Mammary epithelial cell (primary cell): Measurements from ENCODE around the gene KCP.

Source experiments
- CTCF ChIP-seq, 2 donors: IDR thresholded peaks in 1 of 2; conservative IDR thresholded peaks in 1 of 2; 2 replicates each; pipeline ENCODE4 v1.5.1; 2011 to 2012; ENCODE audit warnings: inconsistent platforms in 2 of 2, low read length in 2 of 2, mild to moderate bottlenecking in 2 of 2, control low read depth in 1 of 2, low read depth in 1 of 2; ENCODE audit not compliant: insufficient read depth in 1 of 2; ENCODE audit errors: extremely low read depth in 1 of 2
- EZH2 ChIP-seq: IDR thresholded peaks from 2 replicates; pipeline ENCODE4 v1.6.1; 2012; ENCODE audit warnings: low read length, inconsistent platforms, borderline replicate concordance

GRCh38 chr7:128908750-128909624, 1.5 kb downstream of the KCP start:
- no peak for TF ChIP-seq CTCF (conservative IDR thresholded peaks at IDR 0.05 in 1 of 2, IDR thresholded peaks at IDR 0.05 in 1 of 2; ENCODE audit: extremely low read depth in 1 of 2, insufficient read depth in 1 of 2, low read depth in 1 of 2, low read length in 2 of 2)
- TF ChIP-seq EZH2: no peak
